GM12878 (cell line): ENCODE measurements around the gene RPL36. TPM values are rescaled to one million over a fixed set of nuclear protein-coding genes. Genes with fewer than 3 reads are reported as not detected.
"Not testable (repeated sequence)": the region's sequence is repeated elsewhere in the genome, so short reads cannot be mapped to it uniquely, and the experiment has no call there.

ENCODE experiments used
- ATAC-seq: fragments of 200-7000 bp; cut with Tn5 transposase; 3 replicates; pipeline ENCODE4 v1.9.1; 2020; ENCODE audit warnings: mild to moderate bottlenecking, moderate library complexity
- BruUV-seq: library from RNA; stranded (reverse); fragments of 400-500 nt; replicated peaks from 2 replicates; lab custom pipeline; 2021; lab: Mats Ljungman, UMichigan
- CTCF ChIA-PET: fragments of 300-600 bp; sonication (Branson Sonifier 250); formaldehyde crosslinking; extraction: SDS; loops from one replicate; lab custom pipeline; 2021; ENCODE audit warnings: inconsistent platforms; lab: Yijun Ruan, JAX
- POLR2A ChIA-PET: fragments of 350-600 bp; formaldehyde crosslinking; extraction: SDS; loops from one replicate; lab custom pipeline; 2021; ENCODE audit warnings: inconsistent platforms; lab: Charles Lee
- RAD21 ChIA-PET: fragments of 300-600 bp; sonication (Branson Sonifier 250); formaldehyde crosslinking; loops from one replicate; lab custom pipeline; 2023; ENCODE audit warnings: antibody characterized with exemption; ENCODE audit not compliant: unreplicated experiment; lab: Charles Lee
- SMC1A ChIA-PET: fragments of 300-600 bp; sonication (Branson Sonifier 250); formaldehyde crosslinking; loops from one replicate; lab custom pipeline; 2023; ENCODE audit not compliant: unreplicated experiment, uncharacterized antibody; lab: Charles Lee
- DNase-seq: peaks from one replicate; pipeline ENCODE4 v3.0.0-alpha.2; 2011; ENCODE audit warnings: low read depth, low spot score
- FAIRE-seq: peaks from 3 replicates; lab custom pipeline; 2011; peaks lifted over from hg19 to GRCh38; lab: Jason Lieb, UNC
- H2AFZ ChIP-seq: 2 replicates; pipeline ENCODE4 v1.6.0; 2011; ENCODE audit warnings: low read depth, low read length, control low read depth; ENCODE audit not compliant: control insufficient read depth
- H3K27ac ChIP-seq: 2 replicates; pipeline ENCODE4 v1.5.1; 2011; ENCODE audit warnings: control low read depth; ENCODE audit not compliant: control insufficient read depth, insufficient read depth
- H3K27me3 ChIP-seq, 2 experiments: replicated peaks in 1 of 2; 2 replicates each; pipeline versions ENCODE4 v1.6.0 to v1.6.1; 2011; ENCODE audit warnings: low read length in 1 of 2; ENCODE audit not compliant: control insufficient read depth in 2 of 2, insufficient read depth in 2 of 2
- H3K36me3 ChIP-seq, 2 experiments: 2 replicates each; pipeline ENCODE4 v1.5.1; 2011; ENCODE audit warnings: low read length in 1 of 2; ENCODE audit not compliant: control insufficient read depth in 2 of 2, insufficient read depth in 2 of 2
- H3K4me1 ChIP-seq: 2 replicates; pipeline ENCODE4 v1.6.1; 2011; ENCODE audit warnings: mild to moderate bottlenecking, low read length, moderate library complexity, mixed read lengths; ENCODE audit not compliant: control insufficient read depth, insufficient read depth
- H3K4me2 ChIP-seq: 2 replicates; pipeline ENCODE4 v1.6.0; 2011; ENCODE audit warnings: control low read depth; ENCODE audit not compliant: control insufficient read depth, insufficient read depth
- H3K4me3 ChIP-seq: fragments of 200-600 bp; sonication (generic); 2 replicates; pipeline ENCODE4 v1.5.1; 2016
- H3K79me2 ChIP-seq: 2 replicates; pipeline ENCODE4 v1.6.0; 2011; ENCODE audit warnings: low read length; ENCODE audit not compliant: control insufficient read depth, insufficient read depth
- H3K9ac ChIP-seq: 2 replicates; pipeline ENCODE4 v1.8.0; 2011; ENCODE audit warnings: low read length, control low read depth, mixed read lengths; ENCODE audit not compliant: control insufficient read depth, insufficient read depth
- H3K9me3 ChIP-seq: replicated peaks from 3 replicates; pipeline ENCODE4 v1.5.1; 2011; ENCODE audit warnings: mild to moderate bottlenecking, low read length; ENCODE audit not compliant: control insufficient read depth, insufficient read depth
- H4K20me1 ChIP-seq: 2 replicates; pipeline ENCODE4 v1.6.0; 2011; ENCODE audit not compliant: control insufficient read depth, insufficient read depth
- HCFC1 ChIP-seq: fragments of 150-350 bp; IDR thresholded peaks from 2 replicates; pipeline ENCODE4 v1.6.1; 2014; ENCODE audit warnings: low read length
- POLR2A ChIP-seq: IDR thresholded peaks from 2 replicates; pipeline ENCODE4 v1.6.1; 2011; ENCODE audit warnings: low read depth, mild to moderate bottlenecking, low read length
- WGBS: methylation state at CpG from one replicate; pipeline ENCODE4 v1.1.6; 2016; ENCODE audit warnings: low lambda C conversion rate; ENCODE audit not compliant: insufficient replicate concordance, insufficient coverage; ENCODE audit errors: missing lambda C conversion rate; 5-methylcytosine and 5-hydroxymethylcytosine counted together
- in situ Hi-C: fragments of 300-500 bp; cut with MboI; formaldehyde crosslinking; loops from 9 replicates; pipeline ENCODE4 v1.14.3; 2018; ENCODE audit warnings: mixed read lengths
- intact Hi-C: fragments of 100-400 bp; cut with micrococcal nuclease; formaldehyde crosslinking; loops from one replicate; pipeline ENCODE4 v1.14.2; 2022; ENCODE audit not compliant: unreplicated experiment
- polyA plus RNA-seq, 11 experiments: library from polyadenylated mRNA; depleted of rRNA in 4 of 11; unstranded in 6 of 11; stranded (reverse) in 5 of 11; fragments of >200 nt; fragmentation: Nextera tagmentation in 4 of 11; fragmentation: Illumina TruSeq in 1 of 11; extraction: Ambion mirVana in 4 of 11; extraction: Trizol in 1 of 11; gene quantifications; 1 replicate in 1 of 11; 2 replicates in 10 of 11; pipeline versions ENCODE4 v1.2.1 to v1.2.3, GENCODE V29; 2011 to 2016; ENCODE audit warnings: inconsistent platforms in 2 of 11, missing spikeins in 2 of 11, low read depth in 1 of 11
- total RNA-seq, 4 experiments: library from RNA; depleted of rRNA in 3 of 4; stranded (reverse); fragments of >200 nt in 3 of 4; fragmentation: Illumina TruSeq in 1 of 4; extraction: Trizol in 1 of 4; gene quantifications; 2 replicates each; pipeline versions ENCODE4 v1.2.1 to v1.2.3, GENCODE V29; 2013 to 2021

RPL36 gene
- total and polyA plus RNA-seq, 10 of the 15 experiments (the other 5 are each of a cell fraction or from before 2014, with no cell fraction given) = 374 to 4,942 (median 2,053) TPM

- SMC1A ChIA-PET = no interaction called here
- ATAC-seq = no peak
Measured at GRCh38 chr19:5700455-5701092, 10.5 kb downstream of the RPL36 start.

GRCh38 chr19:5702053-5702410 lies 11.9 kb downstream of the RPL36 start:
- H3K36me3 ChIP-seq = peaks cover 27 to 39% of the 10 kb centered on the region in 2 experiments
- H3K4me3 ChIP-seq, intact Hi-C loops, H3K27me3 ChIP-seq, FAIRE-seq, SMC1A ChIA-PET, H3K4me2 ChIP-seq, H3K4me1 ChIP-seq, H2AFZ ChIP-seq, ATAC-seq, H3K9ac ChIP-seq, RAD21 ChIA-PET, H3K27ac ChIP-seq, H3K79me2 ChIP-seq, in situ Hi-C loops, CTCF ChIA-PET, BruUV-seq, DNase-seq, POLR2A ChIA-PET, H4K20me1 ChIP-seq, H3K9me3 ChIP-seq: not testable (repeated sequence)
- no CpG with 5 or more reads among the region's 28 CpGs for WGBS

More at GRCh38 chr19:5700455-5701092, 10.5 kb downstream of the RPL36 start:
- in situ Hi-C loops (no loop called here), intact Hi-C loops (no loop called here)
- Histone ChIP-seq H3K9me3 (no peaks in the 10 kb centered on the region; the same call in 2 of the 3 replicates), H3K27ac (no peak overlapping the region), H3K27me3 (no peaks in the 10 kb centered on the region), H3K79me2 (no peaks in the 10 kb centered on the region), H2AFZ (no peak overlapping the region), H3K9ac (no peak overlapping the region), H3K4me2 (no peak overlapping the region), H4K20me1 (no peaks in the 10 kb centered on the region), H3K36me3 (peaks cover 20 to 47% of the 10 kb centered on the region in 2 experiments), H3K4me3 (no peak overlapping the region), H3K4me1 (no peaks in the 10 kb centered on the region)
- ChIA-PET RAD21 (no interaction called here), CTCF (interaction anchor here (3.4 kb wide), 1 partner anchor 11 kb away, joined by 18 read pairs; the partner anchor contains the start of gene RPL36), POLR2A (no interaction called here)
- 90% methylated on average over 22 of the region's 22 CpGs for WGBS
- DNase-seq (no peak), FAIRE-seq (no peak)
- no peak for TF ChIP-seq HCFC1
- peak; percentile 63 for TF ChIP-seq POLR2A
- no TSS peak for BruUV-seq
